ENCODE results near the gene KRTAP12-3.

The KRTAP12-3 gene

GRCh38 chr21:44703731-44704635 lies 46.3 kb downstream of the KRTAP12-3 start:
- no peak for DNase-seq

DNA sequence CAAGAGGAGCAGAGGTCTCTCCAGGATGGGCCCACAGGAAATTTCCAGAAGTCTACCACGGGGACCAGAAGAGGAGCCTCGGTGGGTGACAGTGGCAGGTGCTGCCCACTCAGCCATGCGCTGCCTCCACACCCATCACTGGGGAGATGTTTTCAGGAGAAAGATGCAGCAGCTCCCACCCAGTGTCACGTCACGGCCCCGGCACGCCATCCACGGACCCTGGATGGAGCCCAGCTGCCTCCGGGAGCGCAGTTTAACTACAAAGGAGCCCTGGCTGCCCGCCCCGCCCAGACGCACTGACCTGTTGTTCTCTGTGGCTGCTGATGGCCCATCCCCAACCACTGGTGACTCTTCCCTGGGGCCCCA lies 46.9 kb downstream of the KRTAP12-3 start:
- no peak for DNase-seq

DNA sequence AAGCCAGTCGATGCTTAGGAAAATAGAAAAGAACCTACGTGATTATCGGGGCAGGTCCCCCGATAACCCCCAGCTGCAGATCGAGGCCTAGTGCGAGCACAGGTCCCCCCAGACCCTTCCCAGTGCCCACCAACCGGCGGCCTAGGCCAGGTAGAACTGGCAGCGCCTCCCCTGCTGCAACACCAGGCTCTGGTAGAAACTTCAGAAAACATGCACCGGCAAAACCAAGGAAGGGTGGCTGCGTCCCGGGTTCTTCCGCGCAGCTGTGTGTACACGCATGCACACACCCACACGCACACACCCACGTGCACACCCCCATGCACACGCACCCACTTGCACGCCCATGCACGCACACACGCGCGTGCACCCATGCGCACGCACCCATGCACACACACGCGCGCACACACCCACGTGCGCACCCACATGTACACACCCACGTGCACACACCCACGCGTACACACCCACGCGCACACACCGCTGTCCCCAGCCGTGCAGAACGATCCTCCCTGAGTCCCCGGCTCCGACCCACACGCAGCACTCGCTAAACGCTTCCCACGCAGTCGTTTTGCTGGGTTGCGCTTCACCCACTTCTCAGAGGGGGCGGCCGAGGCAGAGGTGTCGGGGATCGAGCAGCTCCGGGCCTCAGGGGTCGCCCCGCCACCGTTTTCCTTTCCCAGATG lies 48.4 kb downstream of the KRTAP12-3 start:
- no peak for DNase-seq

GRCh38 chr21:44706706-44707581 lies 49.2 kb downstream of the KRTAP12-3 start:
- no peak for DNase-seq
